Spinal cord (tissue), 10 donors: Measurements from ENCODE around the gene SMARCA5. TPM values are rescaled to one million over a fixed set of nuclear protein-coding genes. Genes with fewer than 3 reads are reported as not detected.

Experiments
- DNase-seq, 6 donors: peaks; one replicate each; pipeline versions ENCODE4 v3.0.0 to v3.0.0-alpha.2; 2013 to 2015; ENCODE audit warnings: low spot score in 6 of 6, low read depth in 4 of 6
- H3K27ac ChIP-seq: one replicate; pipeline ENCODE4 v1.5.1; 2013; ENCODE audit warnings: low read depth, low read length, control low read depth
- H3K27me3 ChIP-seq: one replicate; pipeline ENCODE4 v1.6.1; 2013; ENCODE audit warnings: low read length; ENCODE audit not compliant: control insufficient read depth, insufficient read depth
- H3K36me3 ChIP-seq: one replicate; pipeline ENCODE4 v1.6.1; 2013; ENCODE audit warnings: low read length; ENCODE audit not compliant: control insufficient read depth, insufficient read depth
- H3K4me1 ChIP-seq: one replicate; pipeline ENCODE4 v1.6.1; 2013; ENCODE audit warnings: low read length; ENCODE audit not compliant: control insufficient read depth, insufficient read depth
- H3K4me3 ChIP-seq: one replicate; pipeline ENCODE4 v1.5.1; 2013; ENCODE audit warnings: low read depth, low read length, control low read depth
- H3K9me3 ChIP-seq: one replicate; pipeline ENCODE4 v1.6.1; 2013; ENCODE audit warnings: low read length; ENCODE audit not compliant: control insufficient read depth, insufficient read depth
- WGBS: methylation state at CpG from one replicate; pipeline ENCODE4 v1.1.5; 2013; ENCODE audit warnings: missing lambda C conversion rate; ENCODE audit not compliant: insufficient coverage; 5-methylcytosine and 5-hydroxymethylcytosine counted together
- polyA plus RNA-seq, 2 donors: library from polyadenylated mRNA; unstranded; fragments of 120-200 nt; gene quantifications; one replicate each; pipeline ENCODE4 v1.2.1, GENCODE V29; 2013; ENCODE audit not compliant: insufficient read length in 2 of 2
- total RNA-seq, 2 donors: library from RNA; depleted of rRNA in 1 of 2; stranded (reverse); fragments of 120-200 nt in 1 of 2; fragments of >200 nt in 1 of 2; gene quantifications; one replicate each; pipeline versions ENCODE4 v1.2.3 to v1.2.4, GENCODE V29; 2013 to 2014
- donor health status: healthy.

Gene SMARCA5
- total and polyA plus RNA-seq, 4 donors = 52.2 to 106 (median 81.3) TPM

GRCh38 chr4:143599827-143600226 lies 86.3 kb downstream of the SMARCA5 start:
- no CpG with 5 or more reads among the region's 1 CpG for WGBS
- Histone ChIP-seq H3K27ac (no peak overlapping the region), H3K4me1 (no peaks in the 10 kb centered on the region), H3K36me3 (no peaks in the 10 kb centered on the region), H3K4me3 (no peak overlapping the region), H3K9me3 (no peaks in the 10 kb centered on the region), H3K27me3 (no peaks in the 10 kb centered on the region)
- no peak for DNase-seq

GRCh38 chr4:143606480-143606879 lies 93.0 kb downstream of the SMARCA5 start:
- WGBS = 100% methylated on average over 1 of the region's 3 CpGs
- no peaks in the 10 kb centered on the region for H3K4me1 ChIP-seq
- no peak for DNase-seq
- no peaks in the 10 kb centered on the region for H3K27me3 ChIP-seq
- no peaks in the 10 kb centered on the region for H3K9me3 ChIP-seq
- no peak overlapping the region for H3K4me3 ChIP-seq
- H3K36me3 ChIP-seq = no peaks in the 10 kb centered on the region
- no peak overlapping the region for H3K27ac ChIP-seq

Other genes starting within 250 kb of the SMARCA5 start
- gene GAB1, start 176.8 kb upstream of the SMARCA5 start, total RNA-seq = 10 to 100 TPM; 73.2 to 81.6 TPM
- 10 to 100 TPM; 38.6 to 53.0 TPM for gene GAB1, start 176.8 kb upstream of the SMARCA5 start, polyA plus RNA-seq
- 1 to 10 TPM; 1.5 to 3.0 TPM for gene FREM3, start 187.0 kb downstream of the SMARCA5 start, total RNA-seq
- gene FREM3, start 187.0 kb downstream of the SMARCA5 start, polyA plus RNA-seq = 1 to 10 TPM; 2.3 to 2.8 TPM